ENCODE results near the gene GUCY1A1.

The GUCY1A1 gene

GRCh38 chr4:155781249-155781831 lies 114.7 kb downstream of the GUCY1A1 start:
- no peak for DNase-seq

Measured in activated CD4-positive, CD25-positive, alpha-beta regulatory T cell (primary cell).